DOHH2 (cell line): ENCODE measurements around the gene CHN2.

Experiments
- CTCF ChIP-seq: fragments of 200-600 bp; sonication (generic); IDR thresholded peaks from one replicate; pipeline ENCODE4 v1.5.1; 2014; ENCODE audit warnings: antibody characterized with exemption, mild to moderate bottlenecking, low read depth, low read length; ENCODE audit not compliant: poor library complexity, severe bottlenecking
- EZH2phosphoT487 ChIP-seq: fragments of 200-600 bp; sonication (generic); IDR thresholded peaks from 2 replicates; pipeline ENCODE4 v1.6.1; 2017; ENCODE audit warnings: borderline replicate concordance, mild to moderate bottlenecking, antibody characterized with exemption, low read length, moderate library complexity, mixed read lengths

- TF ChIP-seq CTCF (no peak), EZH2phosphoT487 (no peak)
These were observed 165.0 kb downstream of the CHN2 start for GRCh38 chr7:29359482-29360093.
